GM13977 (cell line): ENCODE data around the gene P4HB.

Experiments used
- DNase-seq: peaks from one replicate; pipeline ENCODE4 v3.0.0; 2012; ENCODE audit warnings: low spot score
- CTCF ChIP-seq: IDR thresholded peaks from 2 replicates; pipeline ENCODE4 v1.5.1; 2012; ENCODE audit warnings: mild to moderate bottlenecking, control low read depth; ENCODE audit not compliant: insufficient read depth; ENCODE audit errors: extremely low read depth, missing control alignments
- in situ Hi-C: fragments of 300-500 bp; cut with MboI; formaldehyde crosslinking; loops from one replicate; pipeline ENCODE4 v1.12.0; 2022; ENCODE audit warnings: low sequenced_read_pairs, low pct_unique_long_range_greater_than_20kb, mixed read lengths, inconsistent platforms; ENCODE audit not compliant: unreplicated experiment

The P4HB gene

GRCh38 chr17:81801327-81801726, 59.0 kb downstream of the P4HB start:
- TF ChIP-seq CTCF = no peak
- DNase-seq = no peak
- in situ Hi-C loops = no loop called here

GRCh38 chr17:81794509-81794908, 65.8 kb downstream of the P4HB start:
- in situ Hi-C loops = no loop called here

GRCh38 chr17:81794074-81794476, 66.3 kb downstream of the P4HB start:
- TF ChIP-seq CTCF = no peak
- no peak for DNase-seq
- in situ Hi-C loops = no loop called here

More at GRCh38 chr17:81794509-81794908, 65.8 kb downstream of the P4HB start:
- DNase-seq = no peak
- no peak for TF ChIP-seq CTCF
